GM13976 (cell line): Measurements from ENCODE around the gene ARAP3.
"Not testable (repeated sequence)": the region's sequence is repeated elsewhere in the genome, so short reads cannot be mapped to it uniquely, and the experiment has no call there.

Source experiments
- DNase-seq: peaks from one replicate; pipeline ENCODE4 v3.0.0; 2012; ENCODE audit warnings: low spot score
- in situ Hi-C: fragments of 300-500 bp; cut with MboI; formaldehyde crosslinking; loops from one replicate; pipeline ENCODE4 v1.12.0; 2022; ENCODE audit warnings: low sequenced_read_pairs, mixed read lengths, inconsistent platforms; ENCODE audit not compliant: unreplicated experiment
- TF ChIP-seq, protein P1 (sequence below): IDR thresholded peaks from 2 replicates; pipeline ENCODE4 v1.5.1; 2012; ENCODE audit warnings: borderline replicate concordance, mild to moderate bottlenecking; ENCODE audit not compliant: insufficient read depth; ENCODE audit errors: extremely low read depth, missing control alignments, control extremely low read depth

ARAP3 gene, protein sequence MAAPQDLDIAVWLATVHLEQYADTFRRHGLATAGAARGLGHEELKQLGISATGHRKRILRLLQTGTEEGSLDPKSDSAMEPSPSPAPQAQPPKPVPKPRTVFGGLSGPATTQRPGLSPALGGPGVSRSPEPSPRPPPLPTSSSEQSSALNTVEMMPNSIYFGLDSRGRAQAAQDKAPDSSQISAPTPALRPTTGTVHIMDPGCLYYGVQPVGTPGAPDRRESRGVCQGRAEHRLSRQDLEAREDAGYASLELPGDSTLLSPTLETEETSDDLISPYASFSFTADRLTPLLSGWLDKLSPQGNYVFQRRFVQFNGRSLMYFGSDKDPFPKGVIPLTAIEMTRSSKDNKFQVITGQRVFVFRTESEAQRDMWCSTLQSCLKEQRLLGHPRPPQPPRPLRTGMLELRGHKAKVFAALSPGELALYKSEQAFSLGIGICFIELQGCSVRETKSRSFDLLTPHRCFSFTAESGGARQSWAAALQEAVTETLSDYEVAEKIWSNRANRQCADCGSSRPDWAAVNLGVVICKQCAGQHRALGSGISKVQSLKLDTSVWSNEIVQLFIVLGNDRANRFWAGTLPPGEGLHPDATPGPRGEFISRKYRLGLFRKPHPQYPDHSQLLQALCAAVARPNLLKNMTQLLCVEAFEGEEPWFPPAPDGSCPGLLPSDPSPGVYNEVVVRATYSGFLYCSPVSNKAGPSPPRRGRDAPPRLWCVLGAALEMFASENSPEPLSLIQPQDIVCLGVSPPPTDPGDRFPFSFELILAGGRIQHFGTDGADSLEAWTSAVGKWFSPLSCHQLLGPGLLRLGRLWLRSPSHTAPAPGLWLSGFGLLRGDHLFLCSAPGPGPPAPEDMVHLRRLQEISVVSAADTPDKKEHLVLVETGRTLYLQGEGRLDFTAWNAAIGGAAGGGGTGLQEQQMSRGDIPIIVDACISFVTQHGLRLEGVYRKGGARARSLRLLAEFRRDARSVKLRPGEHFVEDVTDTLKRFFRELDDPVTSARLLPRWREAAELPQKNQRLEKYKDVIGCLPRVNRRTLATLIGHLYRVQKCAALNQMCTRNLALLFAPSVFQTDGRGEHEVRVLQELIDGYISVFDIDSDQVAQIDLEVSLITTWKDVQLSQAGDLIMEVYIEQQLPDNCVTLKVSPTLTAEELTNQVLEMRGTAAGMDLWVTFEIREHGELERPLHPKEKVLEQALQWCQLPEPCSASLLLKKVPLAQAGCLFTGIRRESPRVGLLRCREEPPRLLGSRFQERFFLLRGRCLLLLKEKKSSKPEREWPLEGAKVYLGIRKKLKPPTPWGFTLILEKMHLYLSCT (N-terminal part only)

DNA sequence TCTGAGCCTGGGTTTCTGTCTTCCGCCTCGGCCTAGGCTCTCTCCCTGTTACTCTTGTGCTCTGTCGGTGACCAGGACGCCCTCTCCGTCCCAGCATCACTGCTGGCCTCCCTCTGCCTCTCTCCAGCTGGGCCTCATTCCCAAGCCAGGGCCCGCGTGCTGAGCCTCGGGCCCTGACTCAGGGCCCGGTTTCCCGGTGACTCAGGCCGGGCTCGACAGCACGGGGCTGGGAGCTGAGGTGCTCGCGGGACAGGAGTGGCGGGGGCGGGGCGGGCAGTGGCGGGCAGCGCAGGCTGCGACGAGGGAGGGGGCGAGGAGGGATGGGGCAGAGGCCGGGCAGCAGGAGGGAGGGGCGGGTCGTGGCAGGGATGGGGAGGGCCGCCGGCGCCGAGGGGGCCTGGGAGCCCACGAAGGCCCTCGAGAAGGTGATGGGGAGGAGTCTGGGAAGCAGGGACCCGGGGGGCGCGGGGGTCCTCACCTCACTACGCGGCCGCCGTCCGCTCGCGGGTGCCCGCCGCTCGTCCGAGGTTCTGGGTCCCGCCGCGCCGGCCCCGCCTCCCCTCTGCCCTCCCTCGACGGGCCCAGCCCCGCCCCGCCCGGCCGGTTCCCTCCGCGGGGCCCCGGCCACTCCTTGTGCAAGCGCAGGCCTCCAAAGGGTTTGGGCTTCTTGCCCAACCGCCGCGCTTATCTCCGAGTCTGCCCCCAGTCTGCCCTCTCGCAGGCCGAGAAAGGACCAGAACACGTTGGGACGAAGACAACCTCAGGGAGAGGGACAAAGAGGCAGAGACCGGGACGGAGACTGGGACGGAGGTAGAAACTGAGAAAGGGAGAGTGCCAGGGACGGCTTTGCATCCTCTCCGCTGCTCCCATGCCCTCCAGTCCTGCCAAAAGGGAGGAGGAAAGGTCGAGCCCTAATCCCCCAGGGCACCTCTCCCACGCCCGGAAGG is at the start of gene ARAP3:
Gene ARAP3 (minus strand): TSS at position 536 of the 947 bp plus-strand sequence. CDS start 1,744 bp downstream, outside the sequence.
- DNase-seq, result no peak
- in situ Hi-C loops, result loop anchor here (25.0 kb wide), 1 partner anchor 455 kb away; no protein-coding TSS in a partner anchor
- TF ChIP-seq, protein P1, sequence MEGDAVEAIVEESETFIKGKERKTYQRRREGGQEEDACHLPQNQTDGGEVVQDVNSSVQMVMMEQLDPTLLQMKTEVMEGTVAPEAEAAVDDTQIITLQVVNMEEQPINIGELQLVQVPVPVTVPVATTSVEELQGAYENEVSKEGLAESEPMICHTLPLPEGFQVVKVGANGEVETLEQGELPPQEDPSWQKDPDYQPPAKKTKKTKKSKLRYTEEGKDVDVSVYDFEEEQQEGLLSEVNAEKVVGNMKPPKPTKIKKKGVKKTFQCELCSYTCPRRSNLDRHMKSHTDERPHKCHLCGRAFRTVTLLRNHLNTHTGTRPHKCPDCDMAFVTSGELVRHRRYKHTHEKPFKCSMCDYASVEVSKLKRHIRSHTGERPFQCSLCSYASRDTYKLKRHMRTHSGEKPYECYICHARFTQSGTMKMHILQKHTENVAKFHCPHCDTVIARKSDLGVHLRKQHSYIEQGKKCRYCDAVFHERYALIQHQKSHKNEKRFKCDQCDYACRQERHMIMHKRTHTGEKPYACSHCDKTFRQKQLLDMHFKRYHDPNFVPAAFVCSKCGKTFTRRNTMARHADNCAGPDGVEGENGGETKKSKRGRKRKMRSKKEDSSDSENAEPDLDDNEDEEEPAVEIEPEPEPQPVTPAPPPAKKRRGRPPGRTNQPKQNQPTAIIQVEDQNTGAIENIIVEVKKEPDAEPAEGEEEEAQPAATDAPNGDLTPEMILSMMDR, result no peak

DNA sequence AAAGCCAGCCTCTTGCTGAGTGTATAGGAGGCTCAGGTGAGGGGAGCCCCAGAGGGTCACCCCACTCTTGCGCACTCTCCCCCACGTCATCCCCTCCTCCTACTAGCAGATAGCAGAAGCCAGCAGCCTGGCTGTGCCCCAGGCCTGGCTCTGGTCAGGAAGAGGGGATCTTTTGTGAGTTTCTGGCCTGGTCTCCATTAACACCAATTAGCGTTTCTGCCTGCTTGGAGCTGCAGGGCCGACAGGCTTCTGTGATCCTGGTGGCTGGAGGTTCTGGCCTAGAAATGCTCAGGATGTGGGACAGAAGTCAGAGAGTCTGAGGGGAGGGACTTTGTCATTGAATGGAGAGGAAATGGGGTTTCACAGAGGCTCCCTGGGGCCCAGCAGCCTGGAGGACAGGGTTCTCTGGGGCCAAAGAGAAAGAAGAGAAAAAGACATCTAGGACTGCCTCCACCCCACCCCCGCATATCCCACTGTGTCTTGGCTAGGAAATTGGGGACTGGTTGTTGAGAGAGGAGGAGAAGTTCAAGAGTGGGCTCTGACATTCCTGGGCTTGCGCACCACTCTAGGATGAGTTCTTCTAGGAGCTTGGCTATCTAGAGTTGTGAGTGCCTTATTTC is 47.5 kb upstream of the ARAP3 start:
- TF ChIP-seq, protein P1, result no peak
- in situ Hi-C loops, result no loop called here
- DNase-seq, result no peak

DNA sequence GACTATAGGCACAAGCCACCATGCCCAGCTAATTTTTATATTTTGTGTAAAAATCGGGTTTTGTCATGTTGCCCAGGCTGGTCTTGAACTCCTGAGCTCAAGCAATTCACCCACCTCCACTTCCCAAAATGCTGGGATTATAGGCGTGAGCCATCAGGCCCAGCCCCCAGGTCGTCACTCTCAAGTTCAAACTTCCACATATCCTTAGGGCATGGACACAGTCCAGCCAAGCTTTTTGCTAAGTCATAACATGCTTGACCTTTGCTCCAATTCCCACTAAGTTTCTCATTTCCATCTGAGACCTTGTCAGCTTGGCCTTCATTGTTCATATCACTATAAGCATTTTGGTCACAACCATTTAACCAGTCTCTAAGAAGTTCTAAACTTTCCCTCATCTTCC is 43.9 kb upstream of the ARAP3 start:
- in situ Hi-C loops, result no loop called here
- DNase-seq, result no peak
- TF ChIP-seq, protein P1, result no peak

DNA sequence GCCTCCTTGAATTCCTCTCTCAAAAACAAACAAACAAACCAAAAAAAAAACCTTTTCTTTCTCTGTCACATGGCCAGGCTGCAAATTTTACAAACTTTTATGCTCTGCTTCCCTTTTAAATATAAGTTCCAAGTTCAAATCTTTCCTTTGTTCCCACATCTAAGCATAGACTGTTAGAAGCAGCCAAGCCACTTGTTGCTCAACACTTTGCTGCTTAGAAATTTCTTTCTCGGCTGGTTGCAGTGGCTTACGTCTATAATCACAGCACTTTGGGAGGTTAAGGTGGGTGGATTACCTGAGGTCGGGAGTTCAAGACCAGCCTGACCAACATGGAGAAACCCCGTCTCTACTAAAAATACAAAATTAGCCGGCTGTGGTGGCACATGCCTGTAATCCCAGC is 43.1 kb upstream of the ARAP3 start:
- DNase-seq, in situ Hi-C loops: not testable (repeated sequence)

DNA sequence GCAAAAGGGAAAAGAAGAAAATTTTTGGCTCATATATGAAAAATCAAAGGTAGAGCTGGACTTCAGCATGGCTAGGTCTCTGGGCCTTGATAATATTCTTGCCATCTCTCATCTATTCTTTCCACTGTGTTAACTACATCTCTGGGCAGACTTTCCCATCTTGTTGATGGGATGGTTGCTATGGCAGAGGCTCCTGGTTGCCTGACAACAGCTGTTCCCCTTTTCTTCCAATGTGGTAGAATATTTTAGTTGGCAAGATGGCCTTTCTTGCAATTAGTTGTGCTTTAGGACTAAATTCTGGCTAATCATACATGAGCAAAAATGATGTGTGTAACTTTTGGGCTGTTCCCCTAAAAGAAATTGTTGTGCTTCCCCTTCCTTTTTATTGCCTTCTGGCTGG is 40.2 kb upstream of the ARAP3 start:
- TF ChIP-seq, protein P1, result no peak
- DNase-seq, result no peak

DNA sequence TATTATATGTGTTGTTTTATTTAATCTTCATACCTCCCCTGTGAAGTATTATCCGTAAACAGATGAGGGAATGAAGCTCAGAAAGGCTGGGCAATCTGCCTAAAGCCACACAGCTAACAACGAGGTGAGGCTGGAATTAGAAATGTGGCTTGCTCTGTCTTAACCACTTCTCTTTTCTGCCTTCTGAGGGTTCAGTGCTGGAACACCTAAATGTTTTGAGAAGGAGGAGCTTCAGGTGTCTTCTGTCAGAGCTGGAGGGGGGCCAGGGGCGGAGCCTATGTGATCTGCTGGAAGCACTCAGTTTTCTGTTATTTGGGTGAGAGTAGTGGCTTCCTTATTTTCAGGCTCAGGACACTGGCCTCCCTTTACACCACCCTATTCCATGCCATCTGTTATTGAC is 35.0 kb upstream of the ARAP3 start:
- in situ Hi-C loops, result no loop called here
- TF ChIP-seq, protein P1, result no peak

More for the DNA sequence above, 40.2 kb upstream of the ARAP3 start:
- in situ Hi-C loops, result no loop called here

More for the DNA sequence above, 35.0 kb upstream of the ARAP3 start:
- no peak for DNase-seq
